Measurements from ENCODE around the gene SCT.

SCT gene

DNA sequence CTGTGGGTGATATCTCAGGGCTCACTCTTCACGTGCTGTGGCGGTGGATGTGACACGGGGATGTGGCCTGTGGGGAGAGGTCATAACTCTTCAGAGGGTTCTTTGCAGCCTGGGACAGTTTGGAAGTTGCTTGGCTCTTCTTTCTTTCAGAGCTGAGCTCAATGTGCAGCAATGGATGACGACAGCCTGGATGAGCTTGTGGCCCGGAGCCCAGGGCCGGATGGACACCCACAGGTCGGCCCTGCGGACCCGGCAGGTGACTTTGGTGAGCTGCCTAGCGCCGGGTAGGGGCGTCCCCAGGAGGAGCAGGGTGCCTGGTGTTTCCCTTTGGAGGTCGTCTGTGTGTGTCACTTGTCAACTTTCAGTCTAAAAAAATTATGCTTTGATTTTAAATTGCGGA, 45.6 kb downstream of the SCT start:
- no peak for DNase-seq

DNA sequence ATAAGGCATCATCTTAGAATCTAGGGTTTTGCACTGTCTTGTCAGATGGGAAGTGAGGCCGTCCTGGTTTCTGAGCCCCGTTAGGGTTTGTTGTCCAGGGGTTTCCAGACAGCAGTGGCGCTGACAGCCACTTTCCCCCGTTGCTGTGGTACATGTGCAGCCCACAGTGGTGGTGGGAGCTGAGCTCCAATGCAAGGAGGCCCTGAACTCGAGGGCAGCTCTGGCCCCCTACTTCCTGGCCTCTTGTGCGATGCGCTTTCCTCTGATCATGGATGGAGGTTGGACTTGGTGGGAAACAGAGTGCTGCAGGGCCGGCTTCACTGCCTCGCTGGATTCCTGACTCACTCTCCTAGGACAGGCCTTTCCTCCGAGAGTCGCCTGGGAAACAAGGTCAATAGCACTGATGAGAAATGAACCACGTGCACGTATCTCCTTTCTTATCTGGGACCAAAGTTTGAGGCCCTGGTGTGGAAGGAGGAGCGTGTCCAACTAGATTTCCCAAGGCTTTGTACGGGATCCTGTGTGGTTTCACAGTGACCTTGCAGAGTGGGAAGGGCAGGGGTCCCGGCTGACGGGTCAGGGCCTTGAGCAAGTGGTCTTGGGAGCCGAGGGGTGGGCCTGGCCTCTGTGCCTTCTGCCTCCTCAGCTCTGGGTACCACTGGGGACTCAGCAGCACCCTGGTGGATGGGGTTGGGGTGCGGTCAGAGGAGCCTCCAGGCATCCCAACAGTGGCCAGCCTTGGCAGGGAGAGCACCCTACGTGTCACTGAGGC, 47.0 kb downstream of the SCT start:
- DNase-seq = no peak

DNA sequence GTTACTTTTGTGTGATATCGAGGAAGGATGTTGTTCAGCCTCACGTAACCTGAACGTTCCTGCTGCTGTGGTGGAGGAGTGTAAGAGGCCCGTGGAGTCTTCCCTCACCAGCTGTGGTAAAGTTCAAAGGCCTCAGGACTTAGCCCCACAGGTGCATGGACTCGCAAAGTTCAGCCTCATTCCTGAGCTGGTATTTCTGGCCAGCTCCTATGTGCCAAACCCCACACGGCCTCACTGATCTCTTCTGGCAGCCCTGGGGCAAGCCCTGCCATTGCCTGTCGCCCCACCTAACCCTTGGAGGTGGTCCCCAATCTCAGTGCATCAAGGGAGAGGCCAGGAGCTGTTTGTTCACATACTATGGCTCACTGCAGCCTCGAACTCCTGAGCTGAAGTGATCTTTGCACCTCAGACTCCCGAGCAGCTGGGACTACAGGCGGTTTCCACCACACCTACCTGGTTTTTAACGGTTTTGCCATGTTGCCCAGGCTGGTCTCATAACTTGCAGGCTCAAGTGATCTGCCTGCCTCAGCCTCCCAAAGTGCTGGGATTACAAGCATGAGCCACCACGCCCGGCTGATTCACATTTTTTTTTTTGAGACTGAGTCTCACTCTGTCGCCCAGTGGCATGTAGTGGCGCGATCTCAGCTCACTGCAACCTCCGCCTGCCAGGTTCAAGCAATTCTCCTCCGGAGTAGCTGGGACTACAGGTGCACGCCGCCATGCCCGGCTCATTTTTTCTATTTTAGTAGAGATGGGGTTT, 48.5 kb downstream of the SCT start:
- DNase-seq = no peak

DNA sequence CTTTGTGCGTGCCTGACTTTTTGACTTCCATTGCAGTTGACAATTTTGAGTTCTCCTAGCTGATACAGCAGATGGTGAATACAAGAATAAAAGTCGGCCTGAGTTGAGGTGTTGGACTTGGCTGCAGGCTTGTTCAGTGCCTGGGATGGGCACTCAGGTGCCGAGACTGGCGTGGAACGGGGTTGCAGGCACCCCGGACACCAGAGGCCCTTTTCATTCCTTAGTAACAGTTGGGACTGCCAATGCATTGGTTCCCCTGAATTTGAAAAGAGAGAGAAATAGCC, 49.4 kb downstream of the SCT start:
- DNase-seq = no peak

DNA sequence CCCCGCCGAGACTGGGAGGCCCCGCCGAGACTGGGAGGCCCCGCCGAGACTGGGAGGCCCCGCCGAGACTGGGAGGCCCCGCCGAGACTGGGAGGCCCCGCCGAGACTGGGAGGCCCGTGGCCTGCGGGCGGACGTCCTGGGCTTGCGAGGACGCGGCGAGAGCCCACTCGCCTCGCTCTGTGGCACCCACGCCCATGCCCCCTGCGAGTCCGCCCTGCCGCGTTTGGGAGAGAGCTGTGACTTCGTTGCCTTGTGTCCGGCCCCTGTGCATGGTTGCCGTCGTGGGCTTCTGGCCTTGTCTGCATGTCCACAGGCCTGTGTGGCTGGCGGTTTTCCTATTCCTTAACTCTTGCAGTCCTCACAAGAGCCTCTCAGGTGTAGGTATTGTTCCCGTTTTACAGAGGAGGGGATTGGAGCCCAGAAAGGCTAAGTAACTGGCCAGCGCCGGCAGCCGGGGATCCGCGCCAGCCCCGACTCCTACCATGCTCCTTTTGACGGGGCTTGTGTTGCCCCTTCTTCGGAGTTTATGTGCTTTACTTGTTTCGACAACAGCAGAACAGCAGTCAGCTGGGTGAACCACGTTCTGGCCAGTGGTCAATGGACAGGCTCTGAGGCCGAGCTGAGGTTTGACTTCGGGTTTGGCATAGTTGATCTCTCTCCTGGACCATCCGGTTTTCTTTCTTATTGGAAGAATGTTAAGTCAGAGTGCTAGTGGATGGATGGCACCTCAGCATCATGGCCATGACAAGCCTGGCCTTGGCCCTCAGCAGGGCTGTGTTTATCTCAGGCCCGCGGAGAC, 50.0 kb downstream of the SCT start:
- no peak for DNase-seq
